NCI-H460 (cell line): ENCODE results near the gene MOBP. TPM values are rescaled to one million over a fixed set of nuclear protein-coding genes. Genes with fewer than 3 reads are reported as not detected.

Source experiments
- DNase-seq: peaks from one replicate; pipeline ENCODE4 v3.0.0-alpha.2; 2016; ENCODE audit warnings: low read depth; ENCODE audit errors: extremely low read depth
- total RNA-seq: library from RNA; depleted of rRNA; stranded (reverse); fragments of >200 nt; shearing (Covaris generic); gene quantifications from 2 replicates; pipeline ENCODE4 v1.2.3, GENCODE V29; 2014; rRNA removed

Gene MOBP
- total RNA-seq, 1 experiment from 2014 or later, result not detected

DNA sequence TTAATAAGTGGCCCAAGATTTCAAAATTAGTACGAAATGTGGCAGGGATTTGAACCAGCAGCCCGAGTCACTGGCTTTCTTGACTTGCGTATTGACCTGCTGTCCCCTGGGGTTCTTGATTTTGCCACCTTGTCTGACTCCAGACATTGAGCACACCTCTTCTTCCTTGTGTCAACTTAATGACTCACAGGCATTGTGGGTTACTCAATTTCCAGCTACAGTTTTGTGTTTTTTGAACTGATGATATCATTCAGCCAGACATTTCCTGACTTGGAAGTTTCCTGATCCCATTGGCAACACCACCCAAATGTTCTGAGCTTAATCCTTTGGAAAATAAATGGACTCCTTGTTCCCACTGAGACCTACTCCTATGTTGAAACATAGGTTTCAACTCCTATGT, 64.2 kb downstream of the MOBP start:
- DNase-seq, result peak; percentile 43

GRCh38 chr3:39532777-39533176, 65.3 kb downstream of the MOBP start:
- no peak for DNase-seq

- no peak for DNase-seq
Observed at GRCh38 chr3:39533226-39533625, 65.7 kb downstream of the MOBP start.

DNA sequence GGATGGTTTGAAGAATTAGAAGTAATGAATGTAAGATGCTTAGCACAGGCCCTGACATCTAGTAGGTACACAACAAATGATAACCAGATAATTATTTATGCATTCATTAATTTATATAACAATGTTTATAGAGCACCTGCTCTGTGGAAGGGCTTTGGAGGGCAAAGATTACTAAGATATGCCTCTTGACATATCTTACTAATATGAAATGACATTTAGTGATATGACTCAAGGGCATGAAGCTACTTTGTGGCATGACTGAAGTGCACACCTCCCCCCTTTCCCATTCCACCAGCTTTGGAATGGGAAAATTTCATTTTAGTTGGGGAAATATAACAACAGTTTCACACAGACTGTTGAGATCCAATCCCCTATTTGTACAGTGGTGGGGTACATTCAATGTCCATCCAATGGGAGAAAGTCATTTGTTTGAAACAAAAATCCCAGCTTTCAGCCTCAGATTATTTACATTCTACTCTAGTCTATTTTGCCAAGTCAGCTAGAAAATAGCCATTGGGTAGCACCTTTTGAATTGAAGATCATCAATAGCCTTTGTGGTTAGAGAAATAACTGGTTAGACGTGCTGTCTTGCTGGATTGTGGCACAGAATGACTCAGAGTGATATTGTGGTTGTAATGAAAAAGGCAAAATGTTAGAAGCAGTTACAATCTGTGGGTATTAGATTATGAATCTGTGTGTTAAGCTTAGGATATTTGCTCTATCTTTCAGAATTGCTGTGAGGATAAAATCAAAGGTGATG, 72.9 kb downstream of the MOBP start:
- DNase-seq, result no peak

GRCh38 chr3:39541442-39541841, 74.0 kb downstream of the MOBP start:
- DNase-seq, result no peak

DNA sequence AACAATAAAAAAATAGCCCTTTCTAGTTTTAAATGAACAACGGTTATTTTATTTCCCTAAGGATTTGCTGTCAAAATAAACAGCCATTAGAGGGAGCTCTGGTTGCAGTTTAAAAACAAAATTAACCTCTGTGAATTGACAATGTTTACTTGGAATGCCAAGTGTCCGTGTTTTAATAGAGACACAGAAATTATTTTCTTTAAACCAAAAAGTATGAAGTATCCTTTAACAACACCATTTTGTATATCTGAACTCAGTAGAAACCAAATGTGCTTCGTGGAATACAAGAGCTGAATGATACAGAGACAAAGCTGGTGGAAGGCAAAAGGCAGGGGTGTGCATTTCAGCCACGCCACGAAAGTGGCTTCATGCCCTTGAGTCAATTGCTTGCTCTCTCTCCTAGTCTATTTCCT, 74.4 kb downstream of the MOBP start:
- peak; percentile 34 for DNase-seq

DNA sequence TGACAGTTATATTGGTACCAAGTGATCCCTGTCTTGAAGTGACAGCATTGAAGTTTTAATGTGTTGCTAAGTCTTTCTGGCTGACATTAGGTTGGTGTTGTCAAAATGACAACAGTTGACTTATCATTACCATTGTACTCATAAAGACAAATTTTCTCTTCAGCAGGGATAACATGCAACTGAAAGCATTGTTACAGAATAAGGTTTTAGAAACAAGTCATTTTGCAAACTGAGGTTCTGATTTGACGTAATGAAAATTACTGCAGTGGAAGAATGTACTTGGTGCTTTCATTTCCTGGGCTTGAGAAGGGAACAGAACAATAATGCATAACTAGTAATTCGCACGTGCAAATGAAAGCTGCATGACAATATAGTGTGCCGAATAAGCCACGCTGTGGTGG, 75.1 kb downstream of the MOBP start:
- no peak for DNase-seq

DNA sequence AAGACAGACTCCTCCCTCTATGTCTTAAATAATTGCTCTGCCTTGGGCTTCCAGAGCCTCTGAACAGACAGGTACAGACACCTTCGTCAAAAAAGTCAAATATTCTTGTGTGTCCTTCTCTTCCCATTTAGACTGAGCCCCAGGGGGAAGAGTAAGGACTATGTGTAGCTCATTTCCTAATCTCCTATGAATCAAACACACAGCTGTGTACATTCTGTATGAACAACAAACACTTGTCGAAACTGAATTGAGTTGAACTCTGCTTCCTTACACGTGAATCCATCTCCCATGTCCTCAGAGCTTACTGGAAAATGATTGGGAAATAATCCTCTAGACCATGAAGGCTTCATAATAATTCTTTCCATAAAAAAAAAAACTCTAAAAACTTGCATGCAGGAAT, 80.8 kb downstream of the MOBP start:
- DNase-seq, result no peak

DNA sequence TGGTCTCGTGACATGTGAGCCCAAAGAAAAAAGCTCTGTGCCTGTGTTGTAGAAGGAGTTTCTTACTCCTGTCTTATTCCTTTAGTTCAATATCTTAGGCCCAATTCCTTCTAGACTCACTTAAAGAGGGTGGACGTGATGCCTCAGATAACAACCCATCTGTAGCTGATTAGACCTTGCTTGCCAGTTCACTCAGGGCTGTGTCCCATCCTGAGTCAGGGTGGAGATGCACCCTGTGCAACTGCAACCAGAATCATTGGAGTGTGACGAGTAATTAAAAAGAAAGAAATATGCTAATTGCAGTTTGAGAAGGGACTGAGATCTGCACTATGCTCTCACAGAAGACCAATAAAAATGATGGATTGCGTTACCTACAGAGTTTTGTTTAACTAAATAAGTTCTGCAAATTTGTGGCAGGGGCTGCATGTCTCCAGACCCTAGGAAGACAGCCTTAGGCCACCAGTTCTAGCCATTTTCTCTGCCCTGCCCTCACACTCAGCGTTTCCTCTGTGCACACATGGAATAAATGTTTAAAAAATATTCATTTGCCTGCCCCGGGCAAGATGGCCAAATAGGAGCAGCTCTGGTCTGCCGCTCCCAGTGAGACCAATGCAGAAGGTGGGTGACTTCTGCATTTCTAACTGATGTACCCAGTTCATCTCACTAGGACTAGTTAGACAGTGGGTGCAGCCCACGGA, 83.0 kb downstream of the MOBP start:
- DNase-seq, result no peak

Other genes starting within 250 kb of the MOBP start
- not detected in 2 replicates for gene CX3CR1, start 187.6 kb upstream of the MOBP start, total RNA-seq
- not detected in 2 replicates for gene CCR8, start 138.0 kb upstream of the MOBP start, total RNA-seq
- gene SLC25A38, start 84.3 kb upstream of the MOBP start, total RNA-seq, result 20.9 and 21.1 TPM in 2 replicates
- 2,368 and 2,571 TPM in 2 replicates for gene RPSA, start 61.0 kb upstream of the MOBP start, total RNA-seq